HCT116 (cell line): ENCODE measurements around the gene CDCP2. TPM values are rescaled to one million over a fixed set of nuclear protein-coding genes. Genes with fewer than 3 reads are reported as not detected.

ENCODE experiments used
- ATAC-seq: fragments of 200-7000 bp; cut with Tn5 transposase; 2 replicates; pipeline ENCODE4 v1.9.1; 2020; ENCODE audit warnings: mild to moderate bottlenecking, moderate library complexity
- BruUV-seq: library from RNA; stranded (reverse); fragments of 400-500 nt; replicated peaks from 2 replicates; lab custom pipeline; 2021; lab: Mats Ljungman, UMichigan
- CTCF ChIA-PET: fragments of 300-600 bp; sonication (Branson Sonifier 250); formaldehyde crosslinking; loops from one replicate; lab custom pipeline; 2021; ENCODE audit warnings: antibody characterized with exemption; lab: Charles Lee
- POLR2A ChIA-PET: fragments of 300-600, 350-600 bp; sonication (Branson Sonifier 250); formaldehyde crosslinking; loops from one replicate; lab custom pipeline; 2021; ENCODE audit warnings: antibody characterized with exemption; lab: Charles Lee
- RAD21 ChIA-PET, 2 experiments: fragments of 300-600 bp; sonication (Branson Sonifier 250); formaldehyde crosslinking; loops; one replicate each; lab custom pipeline; 2023; ENCODE audit warnings: low total read pairs in 2 of 2; ENCODE audit not compliant: uncharacterized antibody in 2 of 2, unreplicated experiment in 2 of 2, low non-redundant PET in 1 of 2; lab: Charles Lee
- DNase-seq: peaks from one replicate; pipeline ENCODE4 v3.0.0-alpha.2; 2010; ENCODE audit warnings: low read depth, low spot score
- H2AFZ ChIP-seq: fragments of 200-600 bp; shearing (Covaris generic), sonication (generic); 2 replicates; pipeline ENCODE4 v1.6.1; 2017; ENCODE audit warnings: low read depth, mixed run types, mixed read lengths, antibody characterized with exemption, low read length; ENCODE audit not compliant: poor library complexity, severe bottlenecking
- H3K27ac ChIP-seq: 2 replicates; pipeline ENCODE4 v1.5.1; 2012; ENCODE audit warnings: low read depth, low read length
- H3K27me3 ChIP-seq: fragments of 200-600 bp; sonication (generic); 2 replicates; pipeline ENCODE4 v1.6.1; 2016; ENCODE audit warnings: mixed run types, low read length, mixed read lengths; ENCODE audit not compliant: insufficient read depth
- H3K36me3 ChIP-seq, 2 experiments: fragments of 200-500 bp in 1 of 2; fragments of 200-600 bp in 1 of 2; sonication (Bioruptor generic) in 1 of 2; sonication (generic) in 1 of 2; 2 replicates each; pipeline versions ENCODE4 v1.5.1 to v1.6.1; 2014 to 2016; ENCODE audit warnings: low read length in 2 of 2, inconsistent platforms in 1 of 2, mixed read lengths in 1 of 2, mixed run types in 1 of 2; ENCODE audit not compliant: insufficient read depth in 2 of 2, control insufficient read depth in 1 of 2
- H3K4me1 ChIP-seq, 2 experiments: fragments of 200-600 bp in 1 of 2; sonication (generic) in 1 of 2; 2 replicates each; pipeline versions ENCODE4 v1.5.1 to v1.6.1; 2012 to 2017; ENCODE audit warnings: low read length in 2 of 2, inconsistent platforms in 1 of 2, mild to moderate bottlenecking in 1 of 2, mixed read lengths in 1 of 2, mixed run types in 1 of 2, moderate library complexity in 1 of 2; ENCODE audit not compliant: insufficient read depth in 2 of 2, control insufficient read depth in 1 of 2
- H3K4me2 ChIP-seq: fragments of 200-600 bp; sonication (generic); 2 replicates; pipeline ENCODE4 v1.6.1; 2017; ENCODE audit warnings: mixed run types, low read length, mixed read lengths
- H3K4me3 ChIP-seq, 2 experiments: fragments of 200-600 bp in 1 of 2; sonication (generic) in 1 of 2; replicated peaks in 1 of 2; 2 replicates each; pipeline ENCODE4 v1.5.1; 2011 to 2016; ENCODE audit warnings: low read length in 2 of 2, control low read depth in 1 of 2, low read depth in 1 of 2, mild to moderate bottlenecking in 1 of 2, mixed read lengths in 1 of 2, mixed run types in 1 of 2
- H3K79me2 ChIP-seq: fragments of 200-600 bp; sonication (generic); 2 replicates; pipeline ENCODE4 v1.6.1; 2017; ENCODE audit warnings: mild to moderate bottlenecking, mixed run types, low read length, moderate library complexity, mixed read lengths; ENCODE audit not compliant: insufficient read depth
- H3K9ac ChIP-seq: fragments of 200-600 bp; sonication (generic); 2 replicates; pipeline ENCODE4 v1.6.1; 2016; ENCODE audit warnings: low read length, mixed read lengths
- H3K9me2 ChIP-seq: fragments of 200-600 bp; sonication (generic), shearing (Covaris generic); 2 replicates; pipeline ENCODE4 v1.6.1; 2017; ENCODE audit warnings: mixed run types, mild to moderate bottlenecking, moderate library complexity; ENCODE audit not compliant: insufficient read depth
- H3K9me3 ChIP-seq, 2 experiments: fragments of 200-500 bp in 1 of 2; fragments of 200-600 bp in 1 of 2; sonication (Bioruptor generic) in 1 of 2; sonication (generic) in 1 of 2; 2 replicates each; pipeline ENCODE4 v1.6.1; 2014 to 2017; ENCODE audit warnings: low read length in 2 of 2, mixed read lengths in 2 of 2, inconsistent platforms in 1 of 2, low read depth in 1 of 2, mild to moderate bottlenecking in 1 of 2, mixed run types in 1 of 2, moderate library complexity in 1 of 2; ENCODE audit not compliant: control insufficient read depth in 1 of 2, insufficient read depth in 1 of 2
- H4K20me1 ChIP-seq: fragments of 200-600 bp; sonication (generic), shearing (Covaris generic); 2 replicates; pipeline ENCODE4 v1.6.1; 2017; ENCODE audit warnings: mixed run types, mild to moderate bottlenecking, moderate library complexity; ENCODE audit not compliant: insufficient read depth
- ELF1 ChIP-seq: IDR thresholded peaks from 2 replicates; pipeline ENCODE4 v1.6.1; 2012; ENCODE audit warnings: low read depth, borderline replicate concordance
- EZH2 ChIP-seq: fragments of 200-600 bp; sonication (generic); IDR thresholded peaks from 2 replicates; pipeline ENCODE4 v1.6.1; 2017; ENCODE audit warnings: antibody characterized with exemption, mixed run types
- EZH2phosphoT487 ChIP-seq: fragments of 200-600 bp; IDR thresholded peaks from 2 replicates; pipeline ENCODE4 v1.6.1; 2018; ENCODE audit warnings: antibody characterized with exemption, borderline replicate concordance
- FOSL1 ChIP-seq: IDR thresholded peaks from 2 replicates; pipeline ENCODE4 v1.6.1; 2012; ENCODE audit warnings: low read depth
- POLR2A ChIP-seq: IDR thresholded peaks from 2 replicates; pipeline ENCODE4 v1.7.0; 2011; ENCODE audit warnings: borderline replicate concordance; ENCODE audit not compliant: insufficient read depth, insufficient read length; ENCODE audit errors: extremely low read depth
- SIN3A ChIP-seq: IDR thresholded peaks from 2 replicates; pipeline ENCODE4 v1.6.1; 2012; ENCODE audit warnings: low read depth
- SRF ChIP-seq: IDR thresholded peaks from 2 replicates; pipeline ENCODE4 v1.6.1; 2012; ENCODE audit warnings: low read depth
- TCF7L2 ChIP-seq: IDR thresholded peaks from 2 replicates; pipeline ENCODE4 v1.7.0; 2011; ENCODE audit warnings: borderline replicate concordance, inconsistent platforms; ENCODE audit not compliant: insufficient read depth, insufficient read length; ENCODE audit errors: extremely low read depth
- YY1 ChIP-seq: IDR thresholded peaks from 2 replicates; pipeline ENCODE4 v1.6.1; 2011; ENCODE audit warnings: low read length, low read depth, moderate library complexity, mild to moderate bottlenecking; ENCODE audit not compliant: insufficient replicate concordance; ENCODE audit errors: extremely low read depth
- ZFX ChIP-seq: fragments of 450-650 bp; IDR thresholded peaks from 2 replicates; pipeline ENCODE4 v1.6.1; 2017
- intact Hi-C: fragments of 100-400 bp; cut with micrococcal nuclease; formaldehyde crosslinking; loops from 2 replicates; pipeline ENCODE4 v1.10.0; 2022
- total RNA-seq: library from RNA; stranded (reverse); gene quantifications from one replicate; pipeline ENCODE4 v1.2.1, GENCODE V29; 2021; ENCODE audit not compliant: unreplicated experiment
- TF ChIP-seq, protein P1 (sequence below): IDR thresholded peaks from 2 replicates; pipeline ENCODE4 v1.6.1; 2012; ENCODE audit warnings: low read depth
- TF ChIP-seq, protein P2 (sequence below): IDR thresholded peaks from 2 replicates; pipeline ENCODE4 v1.6.1; 2012
- TF ChIP-seq, protein P3 (sequence below), 3 experiments: fragments of 200-600 bp in 1 of 3; sonication (generic) in 1 of 3; IDR thresholded peaks in 2 of 3; conservative IDR thresholded peaks in 1 of 3; 2 replicates each; pipeline ENCODE4 v1.5.1; 2012 to 2017; ENCODE audit warnings: low read depth in 2 of 3, low read length in 2 of 3, antibody characterized with exemption in 1 of 3, borderline replicate concordance in 1 of 3, control low read depth in 1 of 3, mild to moderate bottlenecking in 1 of 3, mixed read lengths in 1 of 3, mixed run types in 1 of 3, moderate library complexity in 1 of 3; ENCODE audit not compliant: insufficient read depth in 1 of 3

The CDCP2 gene
- total RNA-seq, 1 experiment from 2014 or later = 0.22 TPM

DNA sequence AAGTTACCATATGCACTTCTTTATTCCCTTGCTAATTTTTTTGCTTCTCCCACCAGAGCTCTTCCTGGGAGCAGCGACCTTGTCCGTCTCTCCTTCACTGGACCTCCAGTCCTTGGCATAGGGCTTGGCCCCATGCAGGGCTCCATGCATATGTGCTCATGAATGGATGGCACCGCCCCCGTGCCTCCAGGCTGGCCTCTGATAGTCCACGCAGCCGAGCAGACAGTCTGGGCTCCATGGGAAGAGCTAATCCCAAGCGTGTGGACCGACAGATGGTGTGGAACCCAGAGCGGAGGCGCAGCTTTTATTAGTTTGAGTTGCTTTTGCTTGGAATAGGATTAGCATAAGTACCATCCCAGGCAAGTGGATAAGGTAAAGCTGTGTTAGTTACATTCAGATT is 41.8 kb downstream of the CDCP2 start:
- H3K4me2 ChIP-seq = no peak overlapping the region
- no peaks in the 10 kb centered on the region for H3K9me2 ChIP-seq
- ChIA-PET CTCF (no interaction called here), POLR2A (no interaction called here), RAD21 (no interaction called here)
- BruUV-seq = no TSS peak
- no peaks in the 10 kb centered on the region for H3K4me1 ChIP-seq
- H3K79me2 ChIP-seq = no peaks in the 10 kb centered on the region
- no peak overlapping the region for H3K4me3 ChIP-seq
- H3K27ac ChIP-seq = no peak overlapping the region
- DNase-seq (no peak), ATAC-seq (no peak)
- TF ChIP-seq SRF (no peak), POLR2A (no peak), SIN3A (no peak), ZFX (no peak)
- intact Hi-C loops = no loop called here
- H3K27me3 ChIP-seq = no peaks in the 10 kb centered on the region
- H3K36me3 ChIP-seq = no peaks in the 10 kb centered on the region
- H3K9me3 ChIP-seq = no peaks in the 10 kb centered on the region
- no peak overlapping the region for H3K9ac ChIP-seq
- H2AFZ ChIP-seq = no peak overlapping the region
- no peaks in the 10 kb centered on the region for H4K20me1 ChIP-seq

DNA sequence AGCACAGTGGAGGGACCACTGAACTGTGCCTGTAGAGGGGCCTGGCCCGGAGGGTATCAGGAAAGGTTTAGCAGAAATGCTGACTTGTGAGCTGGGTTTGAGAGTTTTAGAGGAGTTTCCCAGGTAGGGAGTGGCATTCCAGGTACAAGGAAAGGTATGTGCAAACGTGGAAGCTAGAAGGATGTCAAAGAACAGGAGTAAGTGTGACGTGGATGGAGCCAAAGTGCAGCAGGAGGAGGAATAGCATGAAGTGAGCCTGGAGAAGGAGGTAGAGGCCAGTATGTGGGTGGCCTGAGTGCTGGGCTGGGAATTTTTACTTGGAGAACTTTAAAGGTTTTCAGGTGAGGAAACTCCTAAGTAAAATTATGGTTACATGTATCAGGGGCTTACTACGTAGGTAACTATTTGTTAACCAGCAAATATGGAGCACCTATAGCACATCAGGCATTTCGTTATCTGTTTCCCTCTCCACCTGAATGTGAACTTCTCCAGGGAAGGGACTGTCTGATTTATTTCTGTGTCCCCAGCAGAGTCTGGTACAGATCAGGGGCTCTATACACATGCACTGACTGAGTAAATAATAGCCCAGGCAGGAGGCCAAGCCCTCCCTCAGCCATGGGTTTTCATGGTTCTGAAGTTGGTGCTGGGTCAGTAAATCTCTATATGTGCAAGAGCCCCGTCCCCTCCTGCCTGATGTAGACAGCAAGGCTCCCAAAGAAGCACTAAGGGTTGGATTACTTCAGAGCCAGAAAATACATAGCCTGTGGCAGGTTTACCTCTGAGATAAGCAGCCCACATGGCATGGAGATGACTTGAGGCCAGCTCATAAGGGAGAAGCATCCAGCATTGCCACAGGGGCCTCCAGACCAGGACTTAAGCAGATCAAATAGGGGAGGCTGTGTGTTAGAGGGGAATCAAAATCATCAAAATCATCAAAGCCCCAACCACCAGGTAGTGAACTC is 43.4 kb downstream of the CDCP2 start:
- ChIA-PET POLR2A (no interaction called here), CTCF (interaction anchor here (1.7 kb wide), 1 partner anchor 12 kb away, joined by 5 read pairs; no protein-coding TSS in a partner anchor), RAD21 (no interaction called here)
- Histone ChIP-seq H3K79me2 (no peaks in the 10 kb centered on the region), H3K4me2 (no peak overlapping the region), H3K4me1 (no peaks in the 10 kb centered on the region), H3K9me3 (no peaks in the 10 kb centered on the region), H3K9ac (no peak overlapping the region), H2AFZ (no peak overlapping the region), H3K9me2 (no peaks in the 10 kb centered on the region), H3K27me3 (no peaks in the 10 kb centered on the region), H3K4me3 (no peak overlapping the region), H3K27ac (no peak overlapping the region), H4K20me1 (no peaks in the 10 kb centered on the region), H3K36me3 (no peaks in the 10 kb centered on the region)
- no TSS peak for BruUV-seq
- TF ChIP-seq SIN3A (no peak), ELF1 (no peak), POLR2A (no peak), EZH2phosphoT487 (no peak), SRF (no peak), FOSL1 (no peak), YY1 (no peak), EZH2 (no peak), TCF7L2 (no peak), ZFX (no peak)
- TF ChIP-seq, protein P1, sequence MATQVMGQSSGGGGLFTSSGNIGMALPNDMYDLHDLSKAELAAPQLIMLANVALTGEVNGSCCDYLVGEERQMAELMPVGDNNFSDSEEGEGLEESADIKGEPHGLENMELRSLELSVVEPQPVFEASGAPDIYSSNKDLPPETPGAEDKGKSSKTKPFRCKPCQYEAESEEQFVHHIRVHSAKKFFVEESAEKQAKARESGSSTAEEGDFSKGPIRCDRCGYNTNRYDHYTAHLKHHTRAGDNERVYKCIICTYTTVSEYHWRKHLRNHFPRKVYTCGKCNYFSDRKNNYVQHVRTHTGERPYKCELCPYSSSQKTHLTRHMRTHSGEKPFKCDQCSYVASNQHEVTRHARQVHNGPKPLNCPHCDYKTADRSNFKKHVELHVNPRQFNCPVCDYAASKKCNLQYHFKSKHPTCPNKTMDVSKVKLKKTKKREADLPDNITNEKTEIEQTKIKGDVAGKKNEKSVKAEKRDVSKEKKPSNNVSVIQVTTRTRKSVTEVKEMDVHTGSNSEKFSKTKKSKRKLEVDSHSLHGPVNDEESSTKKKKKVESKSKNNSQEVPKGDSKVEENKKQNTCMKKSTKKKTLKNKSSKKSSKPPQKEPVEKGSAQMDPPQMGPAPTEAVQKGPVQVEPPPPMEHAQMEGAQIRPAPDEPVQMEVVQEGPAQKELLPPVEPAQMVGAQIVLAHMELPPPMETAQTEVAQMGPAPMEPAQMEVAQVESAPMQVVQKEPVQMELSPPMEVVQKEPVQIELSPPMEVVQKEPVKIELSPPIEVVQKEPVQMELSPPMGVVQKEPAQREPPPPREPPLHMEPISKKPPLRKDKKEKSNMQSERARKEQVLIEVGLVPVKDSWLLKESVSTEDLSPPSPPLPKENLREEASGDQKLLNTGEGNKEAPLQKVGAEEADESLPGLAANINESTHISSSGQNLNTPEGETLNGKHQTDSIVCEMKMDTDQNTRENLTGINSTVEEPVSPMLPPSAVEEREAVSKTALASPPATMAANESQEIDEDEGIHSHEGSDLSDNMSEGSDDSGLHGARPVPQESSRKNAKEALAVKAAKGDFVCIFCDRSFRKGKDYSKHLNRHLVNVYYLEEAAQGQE = no peak
- TF ChIP-seq, protein P2, sequence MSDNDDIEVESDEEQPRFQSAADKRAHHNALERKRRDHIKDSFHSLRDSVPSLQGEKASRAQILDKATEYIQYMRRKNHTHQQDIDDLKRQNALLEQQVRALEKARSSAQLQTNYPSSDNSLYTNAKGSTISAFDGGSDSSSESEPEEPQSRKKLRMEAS = no peak
- TF ChIP-seq, protein P3, sequence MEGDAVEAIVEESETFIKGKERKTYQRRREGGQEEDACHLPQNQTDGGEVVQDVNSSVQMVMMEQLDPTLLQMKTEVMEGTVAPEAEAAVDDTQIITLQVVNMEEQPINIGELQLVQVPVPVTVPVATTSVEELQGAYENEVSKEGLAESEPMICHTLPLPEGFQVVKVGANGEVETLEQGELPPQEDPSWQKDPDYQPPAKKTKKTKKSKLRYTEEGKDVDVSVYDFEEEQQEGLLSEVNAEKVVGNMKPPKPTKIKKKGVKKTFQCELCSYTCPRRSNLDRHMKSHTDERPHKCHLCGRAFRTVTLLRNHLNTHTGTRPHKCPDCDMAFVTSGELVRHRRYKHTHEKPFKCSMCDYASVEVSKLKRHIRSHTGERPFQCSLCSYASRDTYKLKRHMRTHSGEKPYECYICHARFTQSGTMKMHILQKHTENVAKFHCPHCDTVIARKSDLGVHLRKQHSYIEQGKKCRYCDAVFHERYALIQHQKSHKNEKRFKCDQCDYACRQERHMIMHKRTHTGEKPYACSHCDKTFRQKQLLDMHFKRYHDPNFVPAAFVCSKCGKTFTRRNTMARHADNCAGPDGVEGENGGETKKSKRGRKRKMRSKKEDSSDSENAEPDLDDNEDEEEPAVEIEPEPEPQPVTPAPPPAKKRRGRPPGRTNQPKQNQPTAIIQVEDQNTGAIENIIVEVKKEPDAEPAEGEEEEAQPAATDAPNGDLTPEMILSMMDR (IDR thresholded peaks at IDR 0.05 in 2 of 3, conservative IDR thresholded peaks at IDR 0.05 in 1 of 3; ENCODE audit: borderline replicate concordance in 1 of 3, insufficient read depth in 1 of 3, low read depth in 2 of 3, low read length in 2 of 3) = no peak
- intact Hi-C loops = no loop called here
- ATAC-seq (no peak), DNase-seq (no peak)
